ENCODE results near the gene TOPBP1.
A peak's percentile ranks its signal among the peaks of the same experiment; 100 is the strongest.
"Not testable (repeated sequence)": the region's sequence is repeated elsewhere in the genome, so short reads cannot be mapped to it uniquely, and the experiment has no call there.

The TOPBP1 gene

GRCh38 chr3:133673746-133674145 lies 12.0 kb upstream of the TOPBP1 start:
- no peak for DNase-seq

GRCh38 chr3:133672461-133672860 lies 10.7 kb upstream of the TOPBP1 start:
- DNase-seq: no peak

- DNase-seq: no peak
Measured at GRCh38 chr3:133670525-133670995, 8.8 kb upstream of the TOPBP1 start.

GRCh38 chr3:133669949-133670524 lies 8.3 kb upstream of the TOPBP1 start:
- DNase-seq: no peak

GRCh38 chr3:133667118-133667517 lies 5.4 kb upstream of the TOPBP1 start:
- no peak for DNase-seq

- not testable (repeated sequence) for DNase-seq
Measured at GRCh38 chr3:133665188-133665587, 3.4 kb upstream of the TOPBP1 start.

GRCh38 chr3:133663569-133664313 lies 2.0 kb upstream of the TOPBP1 start:
- DNase-seq: peak; percentile 83

- peak; percentile 65 for DNase-seq
Measured at GRCh38 chr3:133662278-133662651, 524 bp upstream of the TOPBP1 start.

GRCh38 chr3:133659806-133660205 lies 1.9 kb downstream of the TOPBP1 start:
- DNase-seq: no peak

GRCh38 chr3:133655731-133656515 lies 5.8 kb downstream of the TOPBP1 start:
- DNase-seq: no peak

GRCh38 chr3:133649486-133650068 lies 12.2 kb downstream of the TOPBP1 start:
- DNase-seq: no peak

- DNase-seq: no peak
Measured at GRCh38 chr3:133644768-133645167, 17.0 kb downstream of the TOPBP1 start.

- no peak for DNase-seq
Measured at GRCh38 chr3:133643611-133644010, 18.1 kb downstream of the TOPBP1 start.

GRCh38 chr3:133641254-133641653 lies 20.5 kb downstream of the TOPBP1 start:
- DNase-seq: no peak

GRCh38 chr3:133633439-133633838 lies 28.3 kb downstream of the TOPBP1 start:
- no peak for DNase-seq

GRCh38 chr3:133629146-133629545 lies 32.6 kb downstream of the TOPBP1 start:
- no peak for DNase-seq

- no peak for DNase-seq
Measured at GRCh38 chr3:133627789-133628188, 34.0 kb downstream of the TOPBP1 start.

- DNase-seq: no peak
Measured at GRCh38 chr3:133620066-133620784, 41.5 kb downstream of the TOPBP1 start.

GRCh38 chr3:133611534-133611933 lies 50.2 kb downstream of the TOPBP1 start:
- DNase-seq: no peak

- DNase-seq: no peak
Measured at GRCh38 chr3:133610031-133610430, 51.7 kb downstream of the TOPBP1 start.

GRCh38 chr3:133608388-133608787 lies 53.4 kb downstream of the TOPBP1 start:
- DNase-seq: no peak

GRCh38 chr3:133607816-133608215 lies 53.9 kb downstream of the TOPBP1 start:
- no peak for DNase-seq

- no peak for DNase-seq
Measured at GRCh38 chr3:133606902-133607301, 54.8 kb downstream of the TOPBP1 start.

All from NCI-H1092 treated with DMSO at 0.1 percent for 48 hours (cell line).